Activated CD8-positive, alpha-beta memory T cell treated with anti-CD3 and anti-CD28 coated beads, Interleukin-2, amount 50 U/mL, for 4 hours (primary cell): ENCODE measurements around the gene CD83.

ENCODE experiments used
- DNase-seq: peaks from one replicate; pipeline ENCODE4 v3.0.0-alpha.2; 2020

CD83 gene

DNA sequence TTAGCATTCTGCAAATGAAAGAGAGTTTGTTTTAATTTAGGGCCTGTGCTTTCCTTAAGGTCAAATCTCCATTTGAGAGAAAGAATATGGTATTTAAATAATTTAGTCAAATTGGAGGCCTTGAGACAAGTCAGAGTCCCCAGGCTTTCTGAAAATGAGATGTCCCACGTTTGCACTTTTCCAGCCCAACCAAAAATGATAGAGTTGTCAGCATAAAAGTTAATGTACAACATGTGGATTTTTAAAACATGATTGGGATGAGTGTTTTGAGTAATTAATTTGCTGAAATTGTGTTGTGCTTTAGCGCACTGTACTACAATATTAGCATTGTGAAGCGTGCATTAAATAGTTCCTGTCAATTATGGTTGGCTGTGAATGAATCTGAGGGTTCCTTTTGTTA, 10.0 kb downstream of the CD83 start:
- no peak for DNase-seq

DNA sequence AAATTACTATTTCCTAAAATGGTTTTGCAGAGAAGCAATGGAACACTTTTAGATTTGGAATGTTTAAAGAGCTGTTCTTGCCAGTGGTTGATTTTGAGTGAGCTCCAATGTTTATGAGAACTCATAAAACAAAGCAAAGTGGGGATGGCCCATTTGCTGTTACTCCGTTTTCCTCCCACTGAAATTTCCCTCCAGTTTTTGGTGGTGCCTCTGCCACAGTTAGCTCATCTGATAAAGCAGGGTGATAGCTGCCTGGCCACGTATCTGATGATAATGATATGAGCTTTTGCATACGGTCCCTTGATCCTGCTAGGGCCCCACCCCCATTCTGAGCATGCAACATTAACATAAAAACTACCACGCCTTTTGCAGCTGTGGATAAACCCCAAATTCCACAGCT, 10.4 kb downstream of the CD83 start:
- no peak for DNase-seq

DNA sequence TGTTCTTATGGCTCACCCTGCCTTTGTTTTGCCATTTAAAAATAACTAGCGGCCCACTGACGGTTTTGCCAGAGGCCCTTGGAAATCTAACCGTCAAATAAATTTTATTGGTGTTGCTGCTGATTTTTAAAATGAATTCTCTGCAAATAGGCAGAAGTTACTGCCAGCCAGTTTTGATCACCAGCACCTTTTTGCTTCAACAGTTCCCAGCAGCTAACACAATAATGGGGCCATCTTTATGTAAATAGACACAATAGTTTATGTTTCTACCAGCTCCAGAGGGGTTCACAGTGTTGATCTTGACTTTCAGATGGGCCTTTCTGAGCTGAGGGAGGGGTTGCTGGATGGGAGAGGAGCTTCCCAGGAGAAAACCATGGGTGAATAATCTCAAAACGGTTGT, 11.2 kb downstream of the CD83 start:
- no peak for DNase-seq

DNA sequence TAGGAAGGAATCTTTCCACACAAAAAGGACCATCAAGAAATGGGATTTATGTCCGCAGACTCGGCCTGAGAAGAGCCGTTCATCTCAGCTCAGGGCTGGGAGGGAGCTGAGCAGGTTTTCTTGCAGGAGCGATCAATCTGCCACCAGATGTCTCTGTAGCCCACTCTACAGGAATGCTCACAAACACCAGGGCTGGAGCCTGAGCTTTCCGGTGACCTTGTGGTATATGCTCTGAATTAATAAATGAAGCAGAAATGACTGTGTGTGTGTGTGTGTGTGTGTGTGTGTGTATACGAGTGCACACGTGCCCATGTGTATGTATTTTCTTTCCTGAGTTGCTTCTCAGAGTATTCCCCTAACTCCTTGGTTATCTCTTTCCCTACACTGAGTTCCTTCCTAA, 12.0 kb downstream of the CD83 start:
- no peak for DNase-seq

DNA sequence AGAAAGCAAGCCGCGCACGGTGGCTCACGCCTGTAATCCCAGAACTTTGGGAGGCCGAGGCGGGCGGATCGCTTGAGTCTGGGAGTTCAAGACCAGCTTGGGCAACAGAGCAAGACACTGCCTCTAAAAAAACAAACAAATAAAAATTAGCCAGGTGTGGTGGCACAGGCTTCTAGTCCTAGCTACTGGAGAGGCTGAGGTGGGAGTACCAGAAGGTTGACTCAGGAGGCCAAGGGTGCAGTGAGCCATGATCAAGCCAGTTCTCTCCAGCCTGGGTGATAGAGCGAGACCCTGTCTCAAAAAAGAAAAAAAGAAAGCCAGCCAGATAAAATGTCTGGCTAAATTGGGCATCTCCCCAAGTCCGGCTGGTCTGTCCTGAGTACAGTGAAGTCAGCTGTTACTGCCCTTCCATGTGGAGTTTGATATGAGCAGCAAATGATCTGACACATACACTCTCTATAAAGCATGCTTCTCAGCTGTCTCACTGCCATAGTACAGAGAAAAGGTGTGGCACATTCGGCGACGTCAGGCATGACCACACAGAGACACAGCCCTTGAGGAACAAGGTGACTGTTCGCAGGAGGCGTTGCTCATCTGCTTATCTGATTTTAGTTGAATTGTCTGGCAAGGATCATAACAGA, 13.0 kb downstream of the CD83 start:
- DNase-seq: no peak

DNA sequence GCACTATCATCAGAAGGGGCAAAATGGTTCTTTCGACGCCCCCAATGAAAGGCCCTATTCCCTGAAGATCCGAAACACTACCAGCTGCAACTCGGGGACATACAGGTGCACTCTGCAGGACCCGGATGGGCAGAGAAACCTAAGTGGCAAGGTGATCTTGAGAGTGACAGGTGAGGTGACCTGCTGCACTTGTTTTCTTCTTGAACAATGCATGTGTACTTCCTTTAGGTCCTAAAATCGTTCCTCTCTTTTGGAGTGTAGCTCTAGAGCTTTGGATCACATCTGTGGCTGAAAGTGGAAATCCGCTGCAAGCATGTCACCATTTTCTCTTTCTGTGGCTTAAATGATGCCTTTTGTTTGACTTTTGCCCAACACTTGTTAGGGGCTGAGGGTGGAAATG, 14.0 kb downstream of the CD83 start:
- DNase-seq: no peak

DNA sequence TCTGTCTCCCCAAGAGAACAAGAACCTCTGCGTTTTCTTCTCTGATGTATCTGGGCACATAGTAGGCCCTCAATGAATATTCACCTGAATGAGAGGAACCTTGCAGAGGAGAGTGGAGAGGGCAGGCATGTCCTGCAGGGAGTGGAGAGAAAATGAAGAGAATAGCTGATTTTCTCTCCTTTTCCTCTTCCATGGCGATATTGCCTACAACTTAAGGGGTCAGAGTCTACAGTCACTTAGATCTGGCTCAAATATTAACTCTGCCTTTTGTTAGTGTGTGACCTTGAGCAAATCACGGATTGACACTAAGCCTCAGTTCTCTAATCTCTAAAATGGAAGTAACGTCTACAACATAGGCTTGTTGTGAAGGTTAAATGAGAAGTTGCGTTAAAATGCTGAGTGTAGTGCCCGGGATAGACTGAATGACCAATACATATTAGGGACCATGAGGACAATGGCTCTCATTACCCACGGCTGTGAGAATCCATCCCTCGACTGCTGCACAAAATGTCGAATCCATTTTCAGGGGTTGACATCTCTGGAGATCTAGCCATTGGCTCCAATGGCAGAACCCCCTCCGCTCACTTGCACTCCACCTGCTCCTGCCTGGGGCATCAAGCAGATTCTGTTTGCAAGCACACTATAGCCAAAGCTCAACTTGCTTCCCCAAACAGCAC, 14.8 kb downstream of the CD83 start:
- DNase-seq: no peak

DNA sequence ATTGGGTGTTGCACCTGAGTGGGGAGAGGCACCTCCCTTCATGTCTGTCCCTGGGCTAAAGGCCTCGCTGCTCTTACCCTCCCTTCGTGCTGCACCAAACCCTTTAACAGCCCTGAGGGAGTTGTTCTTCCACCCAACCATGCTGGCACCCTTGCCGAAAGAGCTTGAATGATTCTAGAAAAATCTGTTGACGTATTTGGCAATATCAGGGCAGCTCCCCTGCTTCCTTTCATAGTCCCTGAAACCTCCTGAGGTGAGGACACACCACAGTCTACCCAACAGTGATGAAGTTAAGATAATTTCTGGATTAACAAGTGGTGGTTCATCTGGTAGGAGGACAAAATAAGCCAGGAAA, 15.3 kb downstream of the CD83 start:
- DNase-seq: no peak

DNA sequence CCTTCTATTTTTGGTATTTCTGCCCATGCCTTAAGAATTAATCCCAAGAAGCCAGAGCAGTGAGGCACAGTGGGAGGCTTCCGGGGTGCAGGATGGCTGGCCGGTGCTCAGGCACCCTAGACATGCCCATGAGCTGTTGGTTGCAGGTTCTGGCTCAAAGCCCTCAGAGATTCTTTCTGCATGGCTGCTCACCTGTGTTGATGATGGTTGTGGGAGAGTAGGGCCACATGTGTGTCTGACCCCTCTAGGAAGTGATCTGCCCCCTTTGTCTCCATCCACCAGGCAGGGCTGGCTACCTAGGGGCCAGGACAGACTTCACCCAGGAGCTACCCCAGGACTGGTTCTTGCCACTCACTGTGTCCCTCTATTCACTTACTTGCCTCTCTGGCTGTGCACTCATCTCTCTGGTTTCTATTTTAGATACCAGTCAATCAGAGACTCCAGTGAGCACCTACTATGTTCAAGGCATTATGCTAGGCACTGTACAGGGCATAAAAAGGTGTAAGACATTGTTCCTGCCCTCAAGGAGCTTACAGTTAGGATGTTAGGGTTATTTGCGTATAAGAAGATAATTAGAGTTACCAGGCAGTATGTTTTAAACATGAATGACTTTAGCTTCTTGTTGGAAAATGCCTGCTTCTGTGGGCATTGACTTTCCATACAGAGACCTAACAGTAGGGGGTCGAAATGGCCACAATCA, 16.8 kb downstream of the CD83 start:
- DNase-seq: no peak

DNA sequence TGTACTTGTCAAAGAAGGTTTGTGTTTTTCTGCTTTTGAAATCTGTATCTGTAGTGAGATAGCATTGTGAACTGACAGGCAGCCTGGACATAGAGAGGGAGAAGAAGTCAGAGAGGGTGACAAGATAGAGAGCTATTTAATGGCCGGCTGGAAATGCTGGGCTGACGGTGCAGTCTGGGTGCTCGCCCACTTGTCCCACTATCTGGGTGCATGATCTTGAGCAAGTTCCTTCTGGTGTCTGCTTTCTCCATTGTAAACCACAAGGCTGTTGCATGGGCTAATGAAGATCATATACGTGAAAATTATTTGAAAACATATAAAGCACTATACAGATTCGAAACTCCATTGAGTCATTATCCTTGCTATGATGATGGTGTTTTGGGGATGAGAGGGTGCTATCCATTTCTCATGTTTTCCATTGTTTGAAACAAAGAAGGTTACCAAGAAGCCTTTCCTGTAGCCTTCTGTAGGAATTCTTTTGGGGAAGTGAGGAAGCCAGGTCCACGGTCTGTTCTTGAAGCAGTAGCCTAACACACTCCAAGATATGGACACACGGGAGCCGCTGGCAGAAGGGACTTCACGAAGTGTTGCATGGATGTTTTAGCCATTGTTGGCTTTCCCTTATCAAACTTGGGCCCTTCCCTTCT, 18.4 kb downstream of the CD83 start:
- no peak for DNase-seq

DNA sequence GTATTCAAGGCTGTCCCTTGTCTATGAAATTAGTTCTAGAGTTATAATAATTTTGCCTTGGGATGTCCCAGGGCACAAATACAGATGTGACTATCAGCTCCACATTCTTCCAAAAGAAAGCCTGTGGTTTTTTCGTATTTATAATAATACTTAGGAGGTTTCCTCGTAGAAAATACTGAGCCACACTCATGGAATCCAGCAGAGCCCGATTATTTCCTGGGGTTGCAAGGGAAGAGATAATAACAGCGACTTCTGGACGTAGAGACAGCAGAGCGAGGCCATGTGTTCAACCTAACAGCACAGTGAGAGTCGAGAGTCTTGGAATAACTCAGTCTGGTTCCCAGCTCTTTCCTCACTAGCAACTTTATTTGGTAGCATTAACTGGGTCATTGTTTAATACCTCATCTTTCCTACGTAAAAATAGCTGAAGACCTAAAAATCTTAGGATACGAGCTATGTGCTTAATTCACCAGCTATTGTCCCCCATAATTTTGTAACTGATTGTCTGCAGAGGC, 21.2 kb downstream of the CD83 start:
- DNase-seq: no peak

DNA sequence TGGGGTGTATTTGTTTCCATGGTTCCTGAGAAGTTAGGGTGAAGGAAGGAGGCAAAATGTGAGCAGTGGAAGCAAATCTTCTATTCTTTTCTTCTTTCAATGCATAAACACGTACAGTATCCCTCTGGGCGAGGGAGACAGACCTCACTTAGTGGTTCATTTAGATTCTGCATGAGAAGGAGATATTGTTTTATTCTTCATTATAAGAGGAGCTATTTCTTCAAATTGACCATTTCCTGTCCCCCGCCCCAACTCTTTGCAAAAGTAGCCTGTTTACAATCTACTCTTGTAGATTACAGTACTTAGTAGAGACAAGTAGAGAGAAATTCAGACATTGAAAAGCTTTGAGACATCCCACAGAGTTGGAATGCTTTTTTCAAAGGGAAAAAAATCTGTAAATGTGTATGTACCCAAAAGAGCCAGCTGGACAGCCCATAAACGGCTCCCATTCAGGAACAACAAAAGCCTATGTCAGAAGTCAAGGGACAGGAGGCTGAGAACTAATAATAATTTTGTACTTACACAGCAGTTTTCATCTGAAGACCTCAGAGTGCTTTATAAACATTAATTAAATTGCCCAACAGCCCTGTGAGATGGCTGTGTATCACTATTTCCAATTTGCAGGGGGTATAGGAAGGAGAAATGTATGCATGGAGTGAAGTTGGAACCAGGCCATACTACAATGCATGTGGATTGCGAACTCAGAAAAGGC, 23.9 kb downstream of the CD83 start:
- DNase-seq: no peak

DNA sequence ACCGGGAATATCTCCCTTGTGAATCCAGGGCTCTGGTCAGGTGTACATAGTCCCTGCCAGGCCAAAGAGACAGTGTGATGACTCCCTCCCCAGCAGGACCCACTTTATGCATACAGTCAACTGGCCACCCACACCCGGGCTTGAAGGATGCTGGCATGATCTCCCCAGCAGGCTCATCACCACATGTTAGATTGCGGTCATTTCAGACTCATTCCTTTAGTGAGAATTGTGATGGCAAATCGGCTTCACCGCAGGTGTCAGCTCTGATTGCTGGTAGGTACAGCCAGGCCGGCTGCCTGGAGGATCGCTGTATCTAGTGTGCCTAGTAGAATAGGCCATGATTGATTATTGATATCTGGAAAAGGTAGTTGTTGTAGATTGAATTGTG, 24.5 kb downstream of the CD83 start:
- no peak for DNase-seq

DNA sequence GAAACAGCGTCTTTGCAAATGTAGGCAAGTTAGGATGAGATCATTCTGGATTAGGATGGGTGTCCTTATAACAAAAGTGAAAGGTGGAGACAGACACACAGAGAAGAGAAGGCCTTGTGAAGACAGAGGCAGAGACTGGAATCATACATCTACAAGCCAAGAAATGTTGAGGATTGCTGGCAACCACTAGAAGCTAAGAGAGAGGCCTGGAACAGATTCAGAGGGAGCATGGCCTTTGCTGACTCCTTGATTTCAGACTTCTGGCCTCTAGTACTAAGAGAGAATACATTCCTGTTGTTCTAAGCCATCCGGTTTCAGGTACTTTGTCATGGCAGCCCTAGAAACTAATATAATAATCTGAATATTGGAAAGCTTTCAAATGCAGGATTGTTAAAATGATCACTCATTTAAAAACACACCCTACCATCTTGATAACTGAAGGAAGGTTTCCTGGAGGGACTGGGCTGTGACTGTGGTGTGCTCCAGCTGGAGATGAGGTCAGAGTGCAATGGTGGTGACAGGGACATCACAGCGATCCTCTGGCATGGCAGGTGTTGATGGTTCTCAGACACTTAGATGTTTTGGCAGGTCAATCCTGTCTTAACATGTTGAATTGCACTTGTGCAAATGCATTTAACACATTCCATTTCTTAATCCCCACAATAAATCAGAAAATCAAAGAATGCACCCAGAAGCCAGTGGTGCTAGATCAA, 25.1 kb downstream of the CD83 start:
- no peak for DNase-seq

DNA sequence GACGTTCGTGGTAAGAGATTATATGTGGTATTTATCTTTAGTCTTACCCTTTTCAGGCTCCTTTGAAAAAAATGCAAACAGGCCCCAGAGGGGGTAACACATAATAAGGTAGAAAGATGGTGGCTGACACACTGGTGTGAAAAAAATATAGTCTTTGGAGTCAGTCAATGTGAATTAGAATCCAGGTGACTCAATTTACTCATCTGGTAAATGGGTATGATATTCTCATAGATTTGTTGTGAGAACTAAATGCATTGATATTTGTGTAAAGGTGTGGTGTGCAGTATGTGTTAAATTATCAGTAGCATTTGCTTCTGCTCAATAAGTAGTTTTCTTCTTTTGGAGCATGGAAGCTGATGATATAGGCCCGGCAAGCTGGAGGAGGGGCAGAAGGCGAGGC, 25.7 kb downstream of the CD83 start:
- no peak for DNase-seq

DNA sequence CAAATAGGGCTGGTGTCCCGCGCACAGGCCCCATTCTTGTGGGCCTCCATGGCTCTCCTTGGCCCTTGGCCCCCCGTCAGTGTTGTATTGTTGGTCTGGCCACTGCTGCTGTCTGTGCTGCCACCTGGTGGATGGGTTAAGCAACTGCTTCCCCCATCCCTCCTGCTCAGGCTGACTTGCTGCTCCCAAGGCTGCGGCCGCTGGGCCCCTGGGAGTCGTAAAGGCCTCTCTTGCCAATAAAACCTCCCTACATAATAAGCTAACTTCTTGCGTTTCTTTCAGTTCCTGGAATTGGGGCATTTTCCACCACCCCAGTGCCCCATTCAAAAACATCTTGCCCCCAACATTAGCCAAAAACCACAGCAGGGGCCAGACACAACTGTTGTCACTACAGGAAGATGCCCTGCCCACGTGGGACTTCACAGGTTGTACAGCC, 27.1 kb downstream of the CD83 start:
- peak; percentile 78 for DNase-seq

DNA sequence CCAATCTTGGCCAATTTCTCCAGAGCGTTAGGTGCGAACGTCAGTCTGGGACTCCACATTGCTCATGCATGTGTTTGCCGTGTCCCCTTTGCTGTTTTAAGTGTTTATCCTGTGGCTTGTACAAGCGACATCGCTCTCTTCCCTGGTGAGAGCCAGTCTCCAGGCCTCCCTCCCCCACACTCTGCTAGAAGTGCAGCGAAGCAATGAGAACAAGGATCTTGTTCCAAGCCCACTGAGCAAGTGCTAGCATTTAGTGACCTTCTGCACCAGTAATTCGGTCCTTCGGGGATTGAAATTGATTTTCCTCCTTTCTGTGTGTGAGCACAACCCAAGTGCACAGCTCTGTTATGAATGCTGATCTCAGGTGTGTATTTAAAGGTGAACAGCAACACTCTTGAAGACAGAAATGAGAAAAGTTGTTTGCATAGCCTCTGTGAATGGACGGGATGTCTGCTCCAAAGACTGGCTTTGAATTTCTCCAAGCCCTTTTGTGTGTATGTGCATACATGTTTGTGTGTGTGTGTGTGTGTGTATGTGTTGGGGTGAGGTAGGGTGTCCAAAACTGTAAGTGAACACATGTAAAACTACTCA, 29.0 kb downstream of the CD83 start:
- DNase-seq: no peak

DNA sequence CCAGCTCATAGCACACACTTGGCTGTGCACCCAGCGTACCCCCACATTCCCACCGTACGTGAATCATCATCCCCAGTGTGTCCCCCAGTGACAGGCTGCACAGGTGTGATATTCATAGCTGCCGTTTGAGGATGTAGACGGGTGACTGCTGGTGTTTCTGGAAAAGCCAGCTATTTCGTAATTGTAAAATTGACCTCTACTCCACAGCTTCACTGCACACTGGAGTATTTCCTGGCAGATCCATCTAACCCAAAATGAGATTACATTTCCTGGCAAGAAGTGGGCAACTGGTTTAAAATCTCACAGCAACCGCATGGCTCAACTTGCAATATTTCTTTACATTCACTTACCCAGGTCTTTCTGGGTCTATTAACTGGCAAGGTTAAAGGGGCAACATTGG, 30.3 kb downstream of the CD83 start:
- DNase-seq: no peak

DNA sequence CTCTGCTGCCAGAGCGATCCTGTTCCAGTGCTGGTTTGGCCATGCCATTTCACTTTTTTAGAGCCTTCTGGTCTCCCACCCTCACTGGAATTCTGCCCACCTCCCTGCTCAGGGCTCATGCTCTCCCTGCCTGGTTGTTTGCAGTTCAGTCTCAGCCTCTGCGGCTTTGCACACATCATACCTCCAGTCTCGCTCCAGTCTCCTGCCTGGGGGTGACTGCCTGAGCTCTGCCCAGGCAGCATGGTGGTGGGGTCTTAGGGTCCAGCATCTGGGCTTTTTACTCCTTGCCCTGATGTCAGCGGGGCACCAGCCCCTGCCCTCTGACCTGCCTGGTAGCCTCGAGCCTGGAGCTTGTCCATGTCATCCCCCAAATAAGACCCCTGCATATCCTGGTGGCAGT, 30.9 kb downstream of the CD83 start:
- no peak for DNase-seq

DNA sequence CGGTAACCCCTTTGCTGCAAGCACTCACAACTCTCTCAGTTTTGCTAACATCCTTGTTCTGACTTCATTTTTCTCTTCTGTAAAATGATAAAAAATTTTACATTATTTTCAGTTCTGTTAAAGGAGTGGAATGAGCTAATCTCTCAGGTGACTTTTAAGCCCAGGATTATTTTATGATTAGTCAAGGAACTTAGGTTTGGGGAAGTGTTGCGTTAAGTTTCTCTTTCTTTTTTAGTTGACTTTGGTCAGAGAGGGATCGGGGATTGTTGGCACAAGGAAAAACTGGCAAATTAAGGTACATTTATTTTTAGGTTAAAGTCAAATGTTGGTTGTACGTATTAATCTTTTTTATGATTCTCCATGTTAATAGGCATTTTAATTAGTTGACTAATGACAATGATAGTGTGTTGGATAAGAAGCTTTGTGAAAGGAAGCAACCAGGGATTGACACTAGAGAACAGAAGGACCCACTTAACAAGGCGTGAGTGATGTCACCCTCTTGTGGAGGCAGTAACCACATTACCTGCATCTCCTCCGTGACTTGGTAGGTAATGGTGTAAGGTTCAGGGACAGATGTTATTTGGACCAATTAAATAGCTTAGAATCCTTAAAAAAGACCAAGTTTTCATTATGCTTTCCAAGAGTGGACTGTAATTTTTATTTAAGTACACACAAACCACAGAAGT, 31.6 kb downstream of the CD83 start:
- DNase-seq: no peak

DNA sequence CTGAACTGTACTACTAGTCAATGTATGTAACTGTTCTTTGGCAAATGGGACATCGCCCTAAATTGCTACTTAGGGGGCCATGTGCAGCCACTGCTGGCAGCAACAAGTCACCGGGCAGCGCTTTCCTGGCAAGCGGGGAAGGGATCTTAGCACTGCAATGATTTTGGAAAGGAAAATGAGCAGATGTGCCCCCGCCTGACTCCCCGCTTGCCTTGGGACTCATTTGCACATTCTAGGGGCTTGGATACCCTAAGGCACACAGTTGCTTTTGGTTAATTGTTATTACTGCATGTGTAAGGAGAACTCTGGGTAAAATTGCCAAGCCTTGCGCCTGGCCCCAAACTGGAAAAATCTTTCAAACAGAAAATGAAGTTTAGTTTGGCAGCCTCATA, 32.2 kb downstream of the CD83 start:
- DNase-seq: no peak
